Activated CD4-positive, CD25-positive, alpha-beta regulatory T cell treated with anti-CD3 and anti-CD28 coated beads, Interleukin-2, amount 50 U/mL, for 16 hours (primary cell): ENCODE measurements around the gene TMTC4.

ENCODE experiments used
- DNase-seq: peaks from one replicate; pipeline ENCODE4 v3.0.0-alpha.2; 2020; ENCODE audit warnings: low read depth, low spot score

Gene TMTC4

GRCh38 chr13:100666124-100666523 lies 8.5 kb downstream of the TMTC4 start:
- DNase-seq = no peak

DNA sequence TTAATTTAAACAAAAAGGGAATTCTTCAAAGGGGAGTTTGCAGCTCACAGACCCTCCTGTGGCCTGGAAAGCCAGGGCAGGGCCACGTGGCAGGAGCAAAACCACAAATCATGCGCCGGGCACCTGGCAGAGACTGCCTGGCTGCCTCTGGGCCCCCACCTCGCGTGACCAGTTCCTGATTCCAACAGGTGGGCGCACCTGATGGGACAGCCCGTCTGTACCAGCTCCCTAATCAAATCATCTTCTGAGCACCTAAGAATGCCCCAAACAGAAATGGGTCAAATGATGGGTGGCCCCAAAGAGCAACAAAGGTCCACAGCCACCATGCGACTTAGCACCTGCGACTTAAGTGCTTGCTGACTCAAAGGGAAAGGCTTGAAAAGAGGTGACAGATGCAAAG lies 9.2 kb downstream of the TMTC4 start:
- no peak for DNase-seq

GRCh38 chr13:100664171-100664900 lies 10.3 kb downstream of the TMTC4 start:
- no peak for DNase-seq

DNA sequence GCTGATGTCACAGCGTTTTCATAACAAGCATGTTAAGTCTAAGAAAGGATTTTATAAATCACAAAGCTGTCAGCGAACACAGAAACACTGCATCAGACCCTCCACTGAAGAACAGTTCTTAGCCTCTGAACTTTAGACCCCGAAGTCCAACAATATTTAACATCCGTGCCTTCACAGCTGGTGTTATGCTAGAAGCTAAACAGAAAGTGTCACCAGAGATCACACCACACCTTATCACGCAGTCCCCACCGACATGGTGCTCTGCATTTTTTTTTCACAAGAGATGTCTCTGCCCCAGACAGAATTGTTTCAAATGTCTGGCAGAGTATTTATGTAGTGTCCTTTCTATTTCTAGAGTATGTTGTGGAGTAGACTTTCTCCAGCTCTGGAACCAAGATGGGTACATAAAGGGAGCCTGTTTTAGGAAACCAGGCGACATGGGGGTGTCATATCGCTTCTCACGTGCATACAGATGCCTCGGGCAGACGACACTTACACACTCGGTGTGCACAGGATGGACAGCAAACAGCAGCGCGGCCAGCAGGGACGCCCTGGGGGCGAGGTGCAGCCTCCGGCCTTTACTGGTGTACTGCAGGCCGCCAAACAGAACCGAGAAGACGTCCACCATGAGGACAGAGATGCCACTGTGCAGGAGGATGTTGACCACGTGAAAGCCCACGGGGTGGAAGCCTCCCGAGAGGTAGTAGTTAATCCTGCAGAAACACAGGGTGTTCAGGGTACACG lies 12.0 kb downstream of the TMTC4 start:
- DNase-seq = no peak

GRCh38 chr13:100660761-100661160 lies 13.8 kb downstream of the TMTC4 start:
- DNase-seq = no peak

DNA sequence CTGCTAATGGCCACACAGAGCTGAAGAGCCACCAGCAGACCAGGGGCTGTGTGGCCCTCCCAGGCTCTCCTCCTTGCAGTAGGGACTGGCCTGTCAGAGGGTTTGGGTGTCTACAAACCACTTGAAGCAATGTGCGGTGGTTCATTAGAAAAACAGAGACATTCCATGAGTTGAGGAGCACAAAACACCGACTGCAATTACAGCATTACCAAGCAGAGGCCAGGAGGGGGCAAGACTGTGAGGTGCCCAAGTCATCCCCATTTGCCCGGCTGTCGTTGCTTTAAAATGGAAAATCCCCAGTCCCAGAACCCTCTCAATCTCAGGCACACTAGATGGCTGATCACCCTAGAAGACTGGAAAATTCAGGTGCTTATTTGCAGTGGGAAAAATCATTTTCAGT lies 15.0 kb downstream of the TMTC4 start:
- no peak for DNase-seq

DNA sequence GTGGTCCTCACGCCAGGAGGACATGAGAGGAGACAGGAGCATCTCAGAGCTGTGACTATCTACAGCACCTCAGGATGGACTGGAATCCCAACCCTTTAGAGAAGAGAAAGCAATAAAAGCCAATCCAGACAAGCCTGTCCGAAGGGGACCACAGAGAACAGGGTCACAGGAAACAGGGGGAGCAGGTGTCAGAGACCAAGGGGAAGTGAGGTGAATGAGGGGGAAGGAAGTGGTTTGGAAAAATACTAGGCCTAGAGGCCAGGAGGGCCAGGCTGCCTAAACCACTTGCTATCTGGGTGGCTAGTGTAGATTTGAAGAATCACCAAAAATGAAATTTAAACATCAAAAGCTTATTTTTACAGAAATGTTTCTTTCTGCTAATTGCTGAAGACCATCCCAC lies 16.2 kb downstream of the TMTC4 start:
- no peak for DNase-seq

GRCh38 chr13:100657881-100658315 lies 16.7 kb downstream of the TMTC4 start:
- DNase-seq = no peak

GRCh38 chr13:100652510-100652909 lies 22.1 kb downstream of the TMTC4 start:
- DNase-seq = no peak

DNA sequence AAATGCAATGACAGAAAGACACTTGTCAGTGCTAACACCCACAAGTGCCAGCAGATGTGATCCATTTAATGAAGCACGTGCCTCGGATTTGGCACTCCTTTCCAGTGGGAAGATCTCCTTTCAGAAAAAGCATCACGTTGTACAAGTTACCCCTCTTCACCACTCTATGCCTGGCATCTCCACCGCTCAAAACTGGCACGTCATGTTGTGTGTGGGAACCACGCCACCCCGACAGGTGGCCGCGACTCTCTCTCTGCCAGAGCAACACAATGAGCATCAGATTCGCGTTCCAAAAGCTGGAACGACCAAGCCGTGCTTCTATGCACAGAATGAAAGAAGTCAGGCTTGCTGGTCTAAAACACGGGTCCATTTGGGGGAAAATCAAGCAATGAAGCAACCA lies 24.3 kb downstream of the TMTC4 start:
- no peak for DNase-seq

DNA sequence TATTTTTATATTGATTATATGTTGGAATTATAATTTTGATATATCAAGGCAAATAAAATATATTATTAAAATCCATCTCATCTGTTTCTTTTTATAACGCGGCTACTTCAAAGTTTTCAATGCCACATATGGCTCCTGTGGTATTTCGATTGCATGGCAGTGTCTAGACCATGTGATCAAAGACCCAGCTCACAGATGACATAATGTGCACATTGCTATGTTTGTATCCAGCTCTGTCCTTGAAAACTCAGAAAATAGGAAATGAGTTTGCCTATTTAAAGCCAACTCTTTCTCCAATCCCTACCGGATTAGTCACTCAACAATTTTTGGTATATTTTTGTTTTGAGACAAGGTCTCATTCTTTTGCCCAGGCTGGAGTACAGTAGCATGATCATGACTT lies 26.2 kb downstream of the TMTC4 start:
- DNase-seq = no peak

GRCh38 chr13:100646871-100647270 lies 27.7 kb downstream of the TMTC4 start:
- DNase-seq = no peak

DNA sequence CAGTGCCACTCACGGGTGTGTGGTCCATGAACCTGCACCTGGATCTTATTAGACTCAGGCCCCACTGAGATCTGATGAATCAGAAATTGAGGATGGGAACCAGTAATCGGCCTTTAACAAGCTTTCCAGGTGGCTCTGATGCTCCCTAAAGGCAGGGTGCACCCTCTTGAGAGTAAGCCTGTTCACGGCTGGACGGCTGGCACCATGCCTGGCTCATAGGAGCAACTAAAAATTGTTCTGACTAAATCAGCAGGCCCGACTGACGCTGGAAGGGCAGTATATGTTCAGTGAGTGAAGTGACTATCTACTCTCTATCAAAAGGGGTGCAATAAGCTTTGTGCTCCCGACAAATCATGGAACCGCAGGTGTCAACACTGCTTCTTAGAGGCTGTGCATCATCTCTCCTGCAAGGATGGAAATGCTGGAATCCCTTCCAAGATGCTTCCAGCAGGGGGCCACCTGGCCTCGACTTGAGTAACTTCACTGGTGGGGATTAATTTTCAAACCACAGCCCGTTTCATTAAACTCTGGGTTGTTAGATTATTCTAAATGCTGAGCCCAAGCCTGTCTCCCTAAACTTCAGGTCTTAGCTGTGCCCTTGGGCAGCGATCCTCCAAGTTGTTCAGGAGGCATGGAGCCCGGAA lies 28.4 kb downstream of the TMTC4 start:
- DNase-seq = no peak

DNA sequence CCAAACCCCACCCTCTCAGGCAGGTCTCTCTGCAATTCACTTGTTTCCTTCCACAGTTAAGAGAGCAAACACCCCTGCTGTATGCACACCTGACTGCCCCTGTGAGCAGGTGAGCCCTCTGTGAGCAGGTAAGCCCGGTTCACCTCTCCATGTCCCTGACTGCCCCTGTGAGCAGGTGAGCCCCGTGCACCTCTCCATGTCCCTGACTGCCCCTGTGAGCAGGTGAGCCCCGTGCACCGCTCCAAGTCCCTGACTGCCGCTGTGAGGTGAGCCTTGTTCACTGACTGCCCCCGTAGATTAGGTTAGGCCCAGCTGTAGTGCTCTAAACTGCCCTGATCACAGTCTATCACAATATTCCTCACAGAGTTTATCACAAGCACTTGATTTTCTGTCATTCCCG lies 29.2 kb downstream of the TMTC4 start:
- no peak for DNase-seq

DNA sequence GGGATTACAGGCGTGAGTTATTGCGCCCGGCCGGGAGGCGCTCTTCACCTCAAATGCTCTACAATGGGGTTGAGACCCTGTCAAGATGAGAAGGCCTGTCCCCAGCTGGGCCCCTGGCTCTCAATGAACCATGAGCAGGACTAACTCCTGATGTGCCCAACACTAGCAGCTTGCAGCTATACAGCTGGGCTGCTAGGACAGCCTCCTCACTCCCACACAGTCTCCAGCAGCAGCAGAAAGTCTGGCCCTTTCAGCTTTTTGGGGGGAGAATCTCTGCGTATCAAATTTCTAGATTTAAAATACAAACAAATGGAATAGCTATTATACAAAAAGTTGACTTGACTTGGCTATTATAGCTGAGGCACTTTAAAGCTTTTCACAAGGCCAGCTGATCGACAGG lies 30.2 kb downstream of the TMTC4 start:
- no peak for DNase-seq

DNA sequence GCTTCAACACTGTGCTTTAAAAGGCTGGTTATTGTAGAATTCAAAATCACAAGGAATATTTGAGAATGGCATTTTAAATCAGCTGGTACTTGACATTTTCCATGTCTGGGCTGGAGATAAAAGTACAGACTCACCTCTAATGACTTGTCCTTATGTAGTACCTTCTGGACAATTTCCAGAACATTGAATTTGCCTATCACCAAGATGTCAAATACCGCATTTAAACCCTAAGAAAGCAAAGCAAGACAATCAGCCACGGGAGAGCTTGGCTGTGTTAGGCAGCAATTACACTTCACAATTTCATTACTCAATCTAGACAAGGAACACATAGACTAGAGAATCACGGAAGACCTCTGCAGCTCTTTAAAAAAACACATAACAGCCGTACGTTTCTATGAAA lies 36.8 kb downstream of the TMTC4 start:
- DNase-seq = no peak

DNA sequence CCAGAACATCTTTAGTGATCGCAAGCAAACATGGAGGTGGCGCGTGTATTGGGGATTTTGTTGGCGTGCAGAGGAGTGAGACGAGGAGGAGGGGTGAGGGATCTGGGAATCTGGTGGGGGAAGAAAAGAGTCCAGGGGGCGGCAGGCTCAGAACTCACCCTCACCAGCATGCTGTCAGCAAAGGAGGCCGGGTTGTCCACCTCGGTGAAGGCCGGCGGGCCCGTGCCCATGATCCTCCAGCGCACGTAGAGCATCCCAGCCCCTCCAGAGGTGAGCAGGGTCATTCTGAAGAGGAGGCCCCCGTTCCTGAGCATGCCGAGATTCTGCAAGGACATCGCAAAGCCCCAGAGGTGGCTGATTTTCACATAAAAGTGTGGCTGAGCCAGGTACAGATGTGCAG lies 37.2 kb downstream of the TMTC4 start:
- DNase-seq = no peak

DNA sequence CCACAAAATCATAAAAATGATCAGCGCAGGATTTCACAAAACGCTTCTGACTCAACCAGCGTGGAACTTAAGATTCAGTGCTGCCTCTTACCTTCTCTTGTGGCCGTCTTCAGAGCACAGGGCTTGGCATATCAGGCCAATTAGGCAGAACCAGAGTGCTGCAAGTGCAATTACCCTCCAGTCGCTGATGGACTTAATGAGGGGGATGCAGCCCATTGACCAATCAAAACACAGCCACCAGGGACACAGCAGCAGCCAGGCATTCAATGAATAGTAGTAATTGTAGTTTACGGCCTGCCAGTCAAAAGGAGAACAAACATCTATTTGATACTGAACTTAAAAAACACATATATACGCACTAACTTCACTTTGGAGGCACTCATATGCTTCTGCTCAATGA lies 38.2 kb downstream of the TMTC4 start:
- no peak for DNase-seq

GRCh38 chr13:100636004-100636403 lies 38.6 kb downstream of the TMTC4 start:
- DNase-seq = no peak

- DNase-seq = no peak
Measured at GRCh38 chr13:100634696-100635095, 39.9 kb downstream of the TMTC4 start.

GRCh38 chr13:100633461-100633860 lies 41.1 kb downstream of the TMTC4 start:
- no peak for DNase-seq

DNA sequence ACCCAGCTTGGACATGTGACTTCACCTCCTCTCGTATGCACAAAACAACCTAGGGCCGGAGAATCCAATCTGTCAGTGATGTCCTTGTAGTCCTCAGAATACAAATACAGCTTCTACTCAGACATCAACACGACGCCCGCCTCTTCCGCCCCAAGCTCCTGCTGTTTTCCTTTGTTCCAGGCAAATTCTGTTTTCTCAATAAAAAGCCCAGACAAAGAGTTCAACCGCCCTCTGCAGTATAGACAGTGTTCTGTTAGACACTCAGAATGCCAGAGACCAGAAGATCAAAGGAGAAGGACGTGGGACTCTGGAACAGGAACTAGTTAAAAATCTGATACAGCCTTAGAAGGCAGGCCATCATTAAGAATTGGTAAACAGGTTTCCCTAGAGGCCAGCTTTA lies 44.0 kb downstream of the TMTC4 start:
- no peak for DNase-seq

- no peak for DNase-seq
Measured at GRCh38 chr13:100627120-100627519, 47.5 kb downstream of the TMTC4 start.
